HG02623 (cell line): ENCODE results near the gene SLC33A1.
A peak's percentile ranks its signal among the peaks of the same experiment; 100 is the strongest.
"Not testable (repeated sequence)": the region's sequence is repeated elsewhere in the genome, so short reads cannot be mapped to it uniquely, and the experiment has no call there.

Experiments used
- ATAC-seq: cut with Tn5 transposase; IDR thresholded peaks from one replicate; pipeline ENCODE4 v1.9.1; 2021; ENCODE audit warnings: moderate library complexity; ENCODE audit not compliant: unreplicated experiment

The SLC33A1 gene

DNA sequence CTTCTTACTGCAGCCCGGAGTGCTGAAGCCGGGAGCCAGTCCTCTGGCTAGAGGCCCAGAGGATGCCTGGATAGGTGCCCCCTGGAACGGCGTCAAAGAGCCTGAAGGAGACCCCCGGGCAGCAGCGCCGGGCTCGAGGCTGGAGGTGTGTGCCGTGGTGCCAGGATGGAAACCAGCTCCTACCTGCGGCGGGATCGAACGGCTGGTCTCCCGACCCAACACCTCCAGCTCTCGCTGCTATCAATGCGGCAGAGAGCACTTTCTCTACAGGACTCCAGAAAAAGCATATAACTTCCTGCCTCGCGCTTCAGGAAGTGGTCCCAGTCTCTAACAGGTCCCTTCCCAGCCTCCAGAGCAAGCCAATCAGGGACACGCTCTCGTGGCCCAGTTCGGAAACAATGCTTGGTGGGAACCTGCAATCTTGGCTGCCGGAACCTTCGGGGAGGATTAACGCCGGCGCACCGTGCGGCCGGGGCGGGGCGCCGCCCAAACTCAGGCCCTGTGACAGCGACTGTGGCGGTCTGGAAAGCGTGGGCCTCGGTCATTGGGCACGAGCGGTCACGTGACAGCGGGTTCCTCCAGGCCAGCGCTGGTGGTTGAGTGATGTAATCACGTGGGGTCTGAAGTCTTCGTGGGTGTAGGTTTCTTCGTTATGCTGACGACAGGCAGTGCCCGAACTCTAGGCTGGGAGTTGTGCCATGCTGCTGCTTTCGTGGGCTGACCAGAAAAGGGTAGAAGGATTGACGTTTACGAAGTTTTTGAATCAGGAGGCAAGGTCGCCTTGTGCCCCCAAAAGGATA, at the start of gene SLC33A1:
Gene SLC33A1, minus strand, starts transcription at position 287 of the 800 bp plus-strand sequence. CDS start 430 bp downstream, outside the sequence.
- peak; percentile 91 for ATAC-seq

DNA sequence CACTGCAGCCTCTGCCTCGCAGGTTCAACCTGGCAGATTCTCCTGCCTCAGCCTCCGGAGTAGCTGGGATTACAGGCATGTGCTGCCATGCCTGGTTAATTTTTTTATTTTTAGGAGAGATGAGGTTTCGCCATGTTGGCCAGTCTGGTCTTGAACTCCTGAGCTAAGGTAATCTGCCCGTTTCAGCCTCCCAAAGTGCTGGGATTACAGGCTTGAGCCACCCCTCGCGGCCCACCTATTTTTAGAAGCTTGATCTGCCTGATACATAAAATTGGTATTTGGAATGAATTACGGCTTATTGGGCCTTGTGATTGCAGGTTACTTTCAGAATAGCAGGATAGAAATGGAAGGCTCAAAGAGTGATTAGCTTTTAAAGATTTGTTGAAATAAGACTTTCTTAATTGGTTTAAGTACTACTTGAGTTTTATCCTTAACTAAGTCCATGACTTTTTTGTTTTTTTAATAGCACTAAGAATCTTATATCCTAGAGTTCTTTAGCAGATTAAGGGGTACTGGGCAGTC, 41.2 kb upstream of the SLC33A1 start:
- no peak for ATAC-seq

DNA sequence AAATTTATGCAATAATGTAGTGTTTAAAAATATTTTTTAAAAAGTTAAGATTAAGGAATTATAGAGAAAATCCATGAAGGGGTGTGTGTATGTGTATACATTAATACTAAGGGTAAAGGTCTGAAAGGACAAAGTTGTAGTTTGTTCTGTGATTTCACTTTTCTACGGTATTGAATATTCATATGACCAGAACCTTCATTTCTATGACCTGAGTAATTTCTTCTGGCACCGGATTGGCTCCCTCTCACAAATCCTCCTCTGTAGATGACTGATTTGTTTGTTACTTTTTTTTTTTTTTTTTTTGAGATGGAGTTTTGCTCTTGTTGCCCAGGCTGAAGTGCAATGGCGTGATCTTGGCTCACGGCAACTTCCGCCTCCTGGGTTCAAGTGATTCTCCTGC, 37.1 kb upstream of the SLC33A1 start:
- ATAC-seq, result no peak

DNA sequence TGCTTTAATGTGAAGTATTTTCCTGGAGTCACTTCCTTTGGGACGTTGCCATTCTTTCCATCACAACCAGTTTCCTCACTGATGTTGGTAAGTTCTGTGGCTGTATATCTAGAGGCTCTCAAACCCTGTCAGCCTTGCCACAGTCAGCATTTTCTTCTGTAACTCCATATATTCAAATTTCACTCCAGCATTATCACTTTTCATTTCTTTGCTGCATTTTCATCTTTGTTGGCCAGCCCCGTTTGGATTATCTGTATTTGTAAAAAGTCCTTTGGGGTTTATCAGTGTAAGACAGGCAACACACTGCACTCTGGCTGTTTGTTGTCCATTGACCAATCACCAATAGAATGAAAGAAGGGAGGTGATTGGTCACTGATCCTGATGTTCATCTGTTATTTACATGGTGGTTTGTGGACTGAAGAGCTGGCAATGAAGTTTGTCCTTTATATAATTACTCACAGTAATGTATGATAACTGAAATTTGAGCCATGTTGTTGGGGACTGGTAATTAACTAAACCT, 36.5 kb upstream of the SLC33A1 start:
- no peak for ATAC-seq

DNA sequence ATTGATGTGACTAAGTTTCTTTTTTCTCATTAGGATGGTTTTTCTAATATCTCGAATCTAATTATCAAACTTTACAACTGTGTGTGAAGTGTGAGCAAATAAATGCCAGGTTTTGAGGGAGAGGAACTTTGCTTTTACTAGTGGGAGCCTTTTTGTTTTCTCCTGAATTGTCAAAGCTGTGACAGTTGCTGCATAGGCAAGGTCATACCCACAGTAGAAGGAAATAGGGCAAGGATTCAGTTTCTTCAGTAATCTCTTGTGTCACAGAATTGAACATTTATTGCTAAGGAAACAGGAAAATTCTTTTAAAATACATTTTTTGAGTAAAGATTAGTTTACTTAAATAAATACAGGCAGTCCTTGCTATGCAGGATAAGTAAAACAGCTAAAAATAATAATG, 35.7 kb upstream of the SLC33A1 start:
- no peak for ATAC-seq

DNA sequence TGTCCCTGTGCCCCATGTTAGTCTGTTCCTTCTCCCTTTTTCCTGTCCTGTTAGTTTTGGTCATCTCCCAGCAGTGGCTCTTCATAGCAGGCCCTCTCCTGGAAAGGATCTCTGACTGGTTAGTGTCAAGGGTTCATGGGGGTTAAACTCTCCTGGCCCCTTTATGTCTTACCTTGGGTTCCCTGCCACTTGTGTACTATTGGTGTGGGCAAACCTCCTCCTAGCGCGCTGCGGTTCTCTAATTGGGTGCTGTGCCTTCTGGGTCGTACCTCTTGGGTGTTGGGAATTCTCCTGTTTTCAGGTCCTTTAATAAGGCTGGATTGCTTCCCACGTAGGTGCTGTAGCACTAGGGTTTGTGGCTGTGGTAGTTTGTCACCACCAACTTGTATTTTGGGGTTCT, 35.0 kb upstream of the SLC33A1 start:
- ATAC-seq, result no peak

DNA sequence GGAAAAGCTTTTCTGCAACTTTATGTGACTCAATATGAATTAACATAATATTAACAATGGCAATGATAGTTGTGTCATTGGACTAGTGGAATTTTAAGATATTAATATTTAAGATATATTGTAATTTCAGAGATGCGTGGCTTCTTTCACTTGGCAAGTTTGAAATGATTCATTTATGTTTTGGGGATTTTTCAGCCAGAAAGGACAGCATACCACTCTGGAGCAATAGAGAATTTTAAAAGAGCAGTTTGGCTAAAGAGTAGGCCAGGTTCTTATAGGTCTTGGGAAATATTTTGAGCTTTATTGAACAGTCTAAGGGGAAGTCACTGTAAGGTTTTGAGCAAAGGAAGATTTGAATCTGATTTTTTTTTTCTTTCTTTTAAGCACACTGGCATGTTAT, 32.7 kb upstream of the SLC33A1 start:
- ATAC-seq, result no peak

DNA sequence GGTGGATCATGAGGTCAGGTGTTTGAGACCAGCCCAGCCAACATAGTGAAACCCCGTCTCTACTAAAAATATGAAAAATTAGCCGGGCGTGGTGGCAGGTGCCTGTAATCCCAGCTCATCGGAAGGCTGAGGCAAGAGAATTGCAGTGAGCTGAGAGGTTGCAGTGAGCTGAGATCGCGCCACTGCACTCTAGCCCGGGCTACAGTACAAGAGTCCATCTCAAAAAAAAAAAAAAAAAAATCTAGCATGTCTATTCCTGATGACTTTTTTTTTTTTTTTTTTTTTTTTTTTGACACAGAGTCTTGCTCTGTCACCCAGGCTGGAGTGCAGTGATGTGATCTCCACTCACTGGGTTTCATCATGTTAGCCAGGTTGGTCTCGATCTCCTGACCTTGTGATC, 32.1 kb upstream of the SLC33A1 start:
- not testable (repeated sequence) for ATAC-seq

DNA sequence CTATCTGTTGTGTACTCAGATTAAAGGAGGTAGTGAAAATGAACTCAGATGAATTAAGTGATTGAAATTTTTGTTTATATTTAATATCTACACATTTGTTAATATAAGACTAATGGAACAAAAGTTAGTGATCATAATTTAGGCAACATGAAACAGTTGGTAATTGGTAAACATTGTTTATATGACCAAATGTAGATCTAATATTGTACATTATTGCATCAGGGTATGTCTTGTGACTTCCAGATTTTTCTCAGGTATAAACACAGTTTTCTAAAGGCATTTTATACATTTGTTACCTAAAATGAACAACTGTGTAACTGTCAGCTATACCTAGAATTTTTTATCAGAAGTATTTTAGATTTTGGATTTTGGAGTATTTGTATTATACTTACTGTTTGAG, 31.1 kb upstream of the SLC33A1 start:
- ATAC-seq, result no peak

DNA sequence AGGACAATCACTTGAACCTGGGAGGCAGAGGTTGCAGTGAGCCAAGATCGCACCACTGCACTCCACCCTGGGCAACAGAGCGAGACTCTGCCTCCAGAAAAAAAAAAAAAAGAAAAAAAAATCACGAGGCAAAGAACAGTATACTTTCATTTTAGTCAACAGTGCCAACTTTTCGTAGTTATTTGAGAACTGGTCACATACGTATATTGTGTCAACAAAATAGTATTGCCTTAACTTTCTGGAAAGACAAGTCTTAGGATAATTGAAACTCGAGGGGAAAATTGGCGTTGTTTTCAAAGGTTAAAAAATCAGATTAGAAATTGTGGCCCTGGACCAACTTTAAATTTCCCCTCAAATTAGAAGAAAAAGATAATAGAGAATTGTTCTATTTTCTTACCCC, 30.1 kb upstream of the SLC33A1 start:
- ATAC-seq, result no peak

DNA sequence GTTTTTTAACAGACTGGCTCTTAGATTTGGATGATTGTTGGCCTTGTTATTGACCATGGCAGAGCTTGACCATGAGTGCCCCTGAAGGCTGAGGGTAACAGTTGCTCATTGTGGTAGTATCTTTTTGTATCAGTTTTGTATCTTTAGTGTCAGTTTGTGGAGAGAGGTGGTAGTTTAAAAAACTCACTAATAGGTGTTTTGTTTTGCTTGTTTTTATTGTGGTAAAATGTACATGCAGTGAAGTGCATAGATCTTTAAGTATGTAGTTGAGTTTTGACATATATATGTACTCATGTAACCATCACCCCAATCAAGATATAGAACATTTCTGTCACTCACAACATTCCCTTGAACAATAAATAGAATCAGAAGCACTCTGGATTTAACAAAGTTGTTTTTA, 26.1 kb upstream of the SLC33A1 start:
- no peak for ATAC-seq

DNA sequence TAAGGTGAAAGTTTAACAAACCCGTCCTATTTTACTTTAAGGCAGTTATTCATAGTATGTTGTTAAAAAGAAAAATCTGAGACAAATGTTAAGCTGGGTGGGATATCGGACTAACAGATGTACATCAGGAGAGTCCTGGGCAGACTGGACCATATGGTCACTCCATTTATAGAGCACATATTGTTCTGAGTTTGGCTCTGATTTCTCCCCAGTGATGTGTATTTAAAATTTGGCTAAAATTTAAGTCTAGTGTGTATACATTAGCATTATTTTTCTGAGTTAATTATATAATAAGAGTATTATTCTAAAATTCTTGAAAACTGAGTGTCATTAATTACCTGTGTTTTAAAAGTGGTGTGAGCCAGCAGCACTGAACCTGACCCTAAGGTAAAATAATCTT, 22.3 kb upstream of the SLC33A1 start:
- ATAC-seq, result no peak

DNA sequence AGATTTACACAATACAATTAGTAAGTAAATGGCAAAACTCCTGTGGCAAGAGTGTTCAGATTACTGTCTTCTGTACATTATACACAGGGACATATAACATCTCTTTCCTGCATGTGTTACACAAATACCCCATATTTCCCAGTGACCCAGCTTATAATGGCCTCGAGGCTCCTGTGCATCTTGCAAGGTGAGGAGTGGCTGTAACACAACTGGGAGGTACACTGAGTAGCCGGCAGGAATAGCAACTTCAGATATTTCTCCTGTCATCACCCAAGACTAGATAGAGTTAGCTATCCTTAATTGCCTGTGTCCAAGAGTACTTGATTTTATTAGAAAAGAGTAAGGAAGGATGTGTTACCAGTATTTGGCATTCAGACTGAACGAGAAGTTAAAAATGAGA, 21.8 kb upstream of the SLC33A1 start:
- ATAC-seq, result no peak

DNA sequence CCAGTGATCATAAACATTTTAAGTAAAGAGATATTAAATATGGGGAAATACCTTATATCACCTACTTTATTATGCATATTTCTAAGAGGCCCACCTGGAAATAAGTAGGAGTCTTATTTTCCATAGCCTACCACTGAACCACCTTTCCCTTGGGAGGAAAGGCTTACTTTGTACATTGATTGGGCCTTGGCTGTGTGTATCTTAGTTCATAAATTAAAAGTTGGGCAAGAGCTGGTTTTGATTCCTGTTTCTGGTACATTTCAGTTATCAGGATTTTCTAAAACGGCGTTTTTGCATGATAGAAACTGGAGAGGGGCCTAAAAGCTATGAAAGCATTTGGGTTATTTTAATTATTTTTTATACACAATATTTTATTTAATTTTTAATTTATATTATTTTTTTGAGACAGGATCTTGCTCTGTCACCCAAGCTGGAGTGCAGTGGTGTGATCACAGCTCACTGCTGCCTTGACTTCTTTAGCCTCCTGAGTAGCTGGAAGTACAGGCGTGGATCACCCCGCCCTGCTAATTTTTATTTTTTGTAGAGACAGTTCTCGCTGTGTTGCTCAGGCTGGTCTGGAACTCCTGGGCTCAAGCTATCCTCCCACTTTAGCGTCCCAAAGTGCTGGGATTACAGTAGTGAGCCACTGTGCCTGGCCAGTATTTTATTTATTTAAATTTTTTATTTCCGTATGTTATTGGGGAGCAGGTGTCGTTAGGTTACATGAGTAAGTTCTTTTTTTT, 18.8 kb upstream of the SLC33A1 start:
- no peak for ATAC-seq

DNA sequence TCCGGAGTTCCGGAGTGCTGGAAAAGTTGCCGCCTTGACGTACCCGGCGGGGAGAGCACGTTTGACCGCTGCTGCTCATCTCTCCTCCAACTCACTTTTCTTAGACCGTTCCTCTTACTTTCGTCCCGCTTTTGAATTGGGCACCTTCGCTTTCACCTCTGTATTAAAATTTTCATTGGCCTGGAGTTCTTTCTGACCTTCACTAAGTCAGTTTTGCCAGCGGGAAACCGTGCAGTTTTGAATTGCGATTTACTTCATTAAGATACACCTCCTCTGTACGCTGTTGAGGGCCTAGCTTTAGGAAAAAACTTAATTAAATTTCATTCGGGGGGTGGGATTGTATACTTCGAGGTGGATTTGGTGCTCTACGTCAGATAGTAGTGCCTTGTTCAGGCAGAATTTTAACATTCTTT, 17.5 kb upstream of the SLC33A1 start:
- peak; percentile 1 for ATAC-seq

DNA sequence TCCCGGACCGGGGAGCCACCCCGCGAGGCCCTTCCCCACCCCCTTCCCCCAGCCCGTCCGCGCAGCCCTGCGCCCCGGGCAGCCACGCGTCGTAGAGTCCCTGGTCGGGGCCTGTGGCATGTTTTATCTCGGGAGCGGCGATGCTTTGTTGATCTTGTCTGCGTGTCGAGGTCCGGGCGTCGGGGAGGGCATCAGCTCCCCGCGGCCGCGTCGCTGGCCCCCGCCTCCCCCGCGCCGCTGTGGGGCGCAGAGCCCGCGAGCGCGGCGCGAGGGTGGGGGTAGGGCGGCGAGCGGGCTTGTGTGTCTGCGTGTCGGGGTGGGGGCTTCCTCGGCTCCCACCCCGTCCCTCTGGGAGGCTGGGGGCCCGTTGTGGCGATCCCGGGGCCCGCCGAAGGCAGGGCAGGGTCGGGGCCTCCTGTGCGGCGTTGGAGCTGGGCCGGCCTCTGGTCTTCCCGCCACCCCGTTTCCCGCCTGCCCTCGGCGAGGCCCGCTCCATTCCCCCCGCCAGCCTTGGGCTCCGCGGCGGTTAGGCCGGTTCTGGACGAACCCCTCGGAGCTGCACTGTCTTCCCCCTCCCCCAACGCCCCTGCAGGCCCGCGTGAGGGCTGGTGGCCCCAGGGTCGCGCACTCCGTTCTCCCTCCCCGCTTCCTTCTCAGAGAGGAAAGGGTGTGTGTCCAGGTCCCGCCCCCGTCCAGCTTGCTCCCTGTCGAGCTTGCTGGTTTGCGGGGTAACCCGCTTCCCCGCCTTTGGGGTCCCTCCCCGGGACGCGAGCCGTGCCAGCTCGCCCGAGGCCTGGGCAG, 16.9 kb upstream of the SLC33A1 start:
- peak; percentile 18 for ATAC-seq

DNA sequence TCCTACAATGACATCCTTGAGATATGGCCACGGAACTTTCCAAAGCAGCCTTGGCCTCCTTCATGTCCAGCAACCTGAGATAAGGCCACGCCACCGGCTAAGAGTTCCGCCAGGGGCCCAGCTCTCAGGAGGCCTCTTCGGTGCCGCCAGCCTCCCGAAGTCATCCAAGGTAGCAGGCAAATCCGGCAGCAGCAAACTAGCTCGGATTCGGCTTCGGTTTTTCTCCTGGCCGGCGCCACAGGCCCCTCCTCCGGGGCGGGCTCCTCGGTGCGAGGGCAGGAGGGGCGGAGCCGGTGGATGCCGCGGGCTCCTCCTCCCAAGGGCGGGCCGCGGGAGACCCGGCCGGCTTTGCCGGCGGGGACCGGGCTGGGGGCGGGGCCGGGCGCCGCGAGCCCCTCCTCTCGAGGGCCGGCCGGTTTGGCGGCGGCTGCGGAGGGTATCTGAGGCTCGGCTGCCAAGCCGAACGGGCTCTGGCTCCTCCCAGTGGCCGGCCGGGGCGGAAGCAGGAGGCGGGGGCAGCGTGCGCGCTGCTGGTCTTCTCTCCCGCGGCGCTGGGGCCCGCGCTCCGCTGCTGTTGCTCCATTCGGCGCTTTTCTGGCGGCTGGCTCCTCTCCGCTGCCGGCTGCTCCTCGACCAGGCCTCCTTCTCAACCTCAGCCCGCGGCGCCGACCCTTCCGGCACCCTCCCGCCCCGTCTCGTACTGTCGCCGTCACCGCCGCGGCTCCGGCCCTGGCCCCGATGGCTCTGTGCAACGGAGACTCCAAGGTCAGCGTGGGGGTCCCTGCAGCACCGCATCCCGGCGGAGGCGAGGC, 16.1 kb upstream of the SLC33A1 start, which contains the start of gene GMPS:
Gene GMPS, plus strand, starts transcription at position 518 of the 812 bp plus-strand sequence. Its CDS starts 221 bp downstream, at position 739.
- ATAC-seq, result peak; percentile 90

DNA sequence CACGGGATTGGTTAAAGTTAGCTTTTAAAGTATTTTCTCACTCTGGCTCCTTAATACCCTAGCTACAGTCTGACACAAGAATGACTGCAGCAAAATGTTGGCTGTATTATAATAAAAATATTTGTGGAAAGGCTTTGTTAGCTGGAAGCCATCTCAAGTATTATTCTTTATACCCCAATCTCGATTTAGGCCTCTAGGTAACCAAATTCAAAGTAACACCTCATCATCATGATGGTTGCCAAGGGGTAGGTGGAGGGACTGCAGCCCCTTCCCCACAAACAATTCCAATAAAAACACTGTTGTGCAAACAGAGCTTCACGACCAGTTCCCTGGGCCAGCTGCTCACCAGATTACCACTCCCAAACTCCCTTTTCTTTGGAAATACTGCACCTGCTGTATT, 15.5 kb upstream of the SLC33A1 start:
- ATAC-seq, result no peak

DNA sequence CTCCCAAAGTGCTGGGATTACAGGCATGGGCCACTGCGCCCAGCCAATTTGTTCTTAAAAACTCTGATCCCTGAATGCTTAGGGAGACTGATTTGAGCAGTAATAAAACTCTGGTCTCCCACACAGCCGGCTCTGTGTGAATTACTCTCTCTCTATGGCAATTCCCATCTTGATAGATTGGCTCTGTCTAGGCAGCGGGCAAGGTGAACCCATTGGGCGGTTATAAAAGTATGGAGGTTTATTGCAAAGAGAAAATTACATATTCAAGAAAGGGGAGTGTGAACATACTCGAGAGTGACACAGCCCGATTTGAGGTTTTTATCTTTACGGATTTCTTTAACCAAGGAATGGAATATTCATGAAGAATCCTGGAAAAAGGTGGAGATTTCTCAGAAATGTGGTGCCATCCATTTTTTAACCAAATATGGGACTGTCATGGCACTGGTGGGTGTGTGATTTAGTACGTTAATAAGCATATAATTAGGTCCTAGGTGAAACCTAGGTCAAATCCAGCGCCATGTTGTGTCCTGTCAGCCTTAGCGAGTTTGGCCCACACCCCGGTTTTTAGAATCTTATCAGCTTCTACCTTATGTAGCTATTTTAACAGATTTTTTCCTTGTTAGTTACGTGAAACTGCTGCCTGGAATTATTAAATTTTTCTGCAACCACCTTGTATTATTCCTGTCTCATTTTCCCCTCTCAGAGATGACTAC, 9.0 kb upstream of the SLC33A1 start:
- ATAC-seq, result no peak
